ENCODE results near the gene YTHDF1.
"Not testable (repeated sequence)": the region's sequence is repeated elsewhere in the genome, so short reads cannot be mapped to it uniquely, and the experiment has no call there.

The YTHDF1 gene

DNA sequence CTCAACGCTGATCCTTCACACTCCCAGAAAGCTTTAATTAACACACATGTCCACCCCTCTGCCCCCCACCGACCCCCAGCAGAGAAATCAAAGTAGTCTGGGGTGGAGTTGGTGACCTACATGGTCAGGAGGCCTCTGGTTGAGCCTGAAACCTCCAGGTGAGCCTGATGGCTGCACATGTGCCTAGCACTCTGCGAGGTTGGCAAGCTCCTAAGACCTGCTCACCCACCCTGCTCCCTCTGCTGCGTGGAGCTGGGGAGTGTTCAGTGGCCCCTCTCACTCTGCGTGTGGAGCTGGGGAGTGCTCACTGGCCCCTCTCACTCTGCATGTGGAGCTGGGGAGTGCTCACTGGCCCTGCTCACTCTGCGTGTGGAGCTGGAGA is 7.9 kb upstream of the YTHDF1 start:
- DNase-seq (ENCODE audit: low spot score in 2 of 2) (no peak), ATAC-seq (no peak)
- H3K4me1 Mint-ChIP-seq, result peaks cover 6% of the 10 kb centered on the region
- no peaks in the 10 kb centered on the region for H3K9me3 Mint-ChIP-seq
- H3K36me3 Mint-ChIP-seq, result no peaks in the 10 kb centered on the region
- H3K4me3 Mint-ChIP-seq, result no peak overlapping the region
- no peak overlapping the region for H3K27ac Mint-ChIP-seq

DNA sequence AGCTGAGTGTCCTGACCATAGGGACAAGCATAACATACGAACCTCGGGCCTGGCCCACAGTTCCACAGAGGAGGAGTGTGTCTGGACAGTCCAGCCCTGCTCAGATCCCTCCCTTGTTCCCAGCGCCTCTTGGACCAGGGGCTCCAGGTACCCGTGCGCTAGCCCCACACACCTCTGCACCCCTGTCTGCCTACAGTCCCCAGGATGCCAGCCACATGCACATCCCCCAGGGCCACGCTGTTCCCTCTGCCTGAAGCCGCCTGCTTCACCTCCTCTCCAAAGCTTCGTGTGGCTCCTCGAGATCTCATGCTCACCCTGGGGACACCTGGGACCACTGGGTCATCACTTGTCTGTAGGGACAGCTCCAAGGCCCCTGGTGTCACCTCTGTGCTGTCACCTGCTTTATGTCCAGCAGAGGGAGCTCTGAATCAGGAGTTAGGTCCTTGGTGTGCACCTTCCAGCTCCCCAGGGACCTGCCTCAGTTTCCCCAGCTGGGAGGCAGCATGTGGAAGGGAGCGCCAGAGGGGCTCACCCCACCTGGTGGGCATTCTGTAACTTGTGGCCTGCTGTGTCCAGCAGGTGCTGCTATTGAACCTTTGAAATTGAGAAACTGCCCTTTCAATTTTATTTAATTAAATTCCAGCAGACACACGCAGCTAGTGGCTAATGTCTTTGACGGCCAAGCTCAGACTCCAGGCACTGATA is 7.3 kb upstream of the YTHDF1 start:
- DNase-seq (ENCODE audit: low spot score in 2 of 2), result peak; percentile 36 to 74

GRCh38 chr20:63222541-63222940 is 6.6 kb upstream of the YTHDF1 start:
- Mint-ChIP-seq H3K27ac (no peak overlapping the region), H3K4me1 (peaks cover 6% of the 10 kb centered on the region), H3K4me3 (no peak overlapping the region), H3K36me3 (no peaks in the 10 kb centered on the region), H3K9me3 (no peaks in the 10 kb centered on the region)
- ATAC-seq, result no peak
- DNase-seq (ENCODE audit: low spot score in 2 of 2), result no peak

More for the DNA sequence above, 7.3 kb upstream of the YTHDF1 start:
- Mint-ChIP-seq H3K9me3 (no peaks in the 10 kb centered on the region), H3K4me3 (no peak overlapping the region), H3K36me3 (no peaks in the 10 kb centered on the region), H3K4me1 (peaks cover 6% of the 10 kb centered on the region), H3K27ac (no peak overlapping the region)
- ATAC-seq, result peak; percentile 54

DNA sequence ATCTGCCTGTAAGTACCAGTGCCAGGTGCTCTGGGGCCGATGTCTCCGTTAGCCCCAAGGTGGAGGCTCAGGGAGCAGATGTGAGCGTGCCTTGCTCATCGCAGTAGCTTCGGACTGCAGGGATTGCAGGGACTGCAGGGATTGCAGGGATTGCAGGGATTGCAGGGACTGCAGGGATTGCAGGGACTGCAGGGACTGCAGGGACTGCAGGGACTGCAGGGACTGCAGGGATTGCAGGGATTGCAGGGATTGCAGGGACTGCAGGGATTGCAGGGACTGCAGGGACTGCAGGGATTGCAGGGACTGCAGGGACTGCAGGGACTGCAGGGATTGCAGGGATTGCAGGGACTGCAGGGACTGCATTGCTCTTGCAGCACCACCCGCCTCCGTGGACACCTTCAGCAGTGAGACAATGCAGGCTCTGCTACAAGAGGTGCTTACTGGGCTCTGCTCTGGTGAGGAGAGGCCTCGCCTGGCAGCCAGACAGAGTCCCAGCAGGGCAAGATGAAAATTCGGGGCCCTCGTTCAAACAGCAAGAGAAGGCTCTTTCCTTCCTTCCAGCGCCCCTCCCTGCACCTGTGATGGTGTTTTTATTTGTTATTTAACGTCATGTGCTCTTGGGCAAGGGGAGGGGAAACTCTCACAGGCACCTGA is 5.6 kb upstream of the YTHDF1 start:
- H3K4me3 Mint-ChIP-seq; ATAC-seq; H3K36me3 Mint-ChIP-seq; H3K27ac Mint-ChIP-seq; DNase-seq (ENCODE audit: low spot score in 2 of 2); H3K9me3 Mint-ChIP-seq: not testable (repeated sequence)
- H3K4me1 Mint-ChIP-seq, result peaks cover 13% of the 10 kb centered on the region

DNA sequence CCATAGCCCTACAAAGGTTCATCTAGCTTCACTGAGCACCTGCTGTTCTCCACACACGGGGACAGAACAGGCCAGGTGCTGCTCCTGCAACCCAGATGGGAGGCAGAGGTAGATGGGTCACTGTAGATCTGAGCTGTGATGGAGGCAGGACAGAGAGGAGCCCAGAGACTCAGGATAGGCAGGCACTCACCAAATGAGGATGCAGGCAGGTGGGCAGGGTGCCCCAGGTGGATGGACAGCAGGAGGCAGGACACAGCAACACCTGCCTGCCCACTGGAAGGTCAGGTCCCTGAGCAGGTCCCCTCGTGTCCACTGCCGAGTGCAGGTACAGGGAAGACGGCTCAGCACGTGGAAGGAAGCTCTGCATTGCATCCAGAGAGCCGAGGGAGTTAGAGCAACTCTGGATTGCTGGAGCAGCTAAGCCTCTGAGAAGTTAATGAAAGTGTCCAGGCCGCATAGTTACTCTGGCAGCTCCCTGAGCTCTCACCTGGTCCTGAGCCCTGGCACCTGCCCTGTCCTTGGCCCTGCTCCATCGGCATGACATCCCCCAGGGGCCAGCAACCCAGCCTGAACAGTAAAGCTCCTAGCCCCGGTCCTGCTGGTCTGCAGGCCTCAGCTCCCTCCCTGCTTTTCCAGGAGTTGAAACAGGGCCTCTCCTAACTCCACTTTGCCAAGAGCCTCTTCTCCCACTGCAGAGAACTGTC is 4.9 kb upstream of the YTHDF1 start:
- Mint-ChIP-seq H3K36me3 (no peaks in the 10 kb centered on the region), H3K4me1 (peaks cover 13% of the 10 kb centered on the region), H3K9me3 (no peaks in the 10 kb centered on the region), H3K27ac (no peak overlapping the region), H3K4me3 (no peak overlapping the region)
- DNase-seq (ENCODE audit: low spot score in 2 of 2) (no peak), ATAC-seq (no peak)

GRCh38 chr20:63219866-63220521 is 4.1 kb upstream of the YTHDF1 start:
- no peak for ATAC-seq
- no peak for DNase-seq (ENCODE audit: low spot score in 2 of 2)
- Mint-ChIP-seq H3K4me3 (no peak overlapping the region), H3K27ac (no peak overlapping the region), H3K4me1 (peaks cover 18% of the 10 kb centered on the region), H3K9me3 (no peaks in the 10 kb centered on the region), H3K36me3 (peaks cover 5% of the 10 kb centered on the region)

- Mint-ChIP-seq H3K27ac (no peak overlapping the region), H3K36me3 (peaks cover 10% of the 10 kb centered on the region), H3K4me1 (peaks cover 24% of the 10 kb centered on the region)
Measured at GRCh38 chr20:63219447-63219821, 3.5 kb upstream of the YTHDF1 start.

GRCh38 chr20:63218701-63219446 is 2.9 kb upstream of the YTHDF1 start:
- no peak overlapping the region for H3K4me3 Mint-ChIP-seq
- no peak for ATAC-seq
- H3K27ac Mint-ChIP-seq, result no peak overlapping the region
- H3K36me3 Mint-ChIP-seq, result peaks cover 16% of the 10 kb centered on the region
- DNase-seq (ENCODE audit: low spot score in 2 of 2), result no peak
- peaks cover 29% of the 10 kb centered on the region for H3K4me1 Mint-ChIP-seq
- H3K9me3 Mint-ChIP-seq, result no peaks in the 10 kb centered on the region

More at GRCh38 chr20:63219447-63219821, 3.5 kb upstream of the YTHDF1 start:
- ATAC-seq (no peak), DNase-seq (ENCODE audit: low spot score in 2 of 2) (no peak)
- Mint-ChIP-seq H3K9me3 (no peaks in the 10 kb centered on the region), H3K4me3 (no peak overlapping the region)

GRCh38 chr20:63217706-63218105 is 1.8 kb upstream of the YTHDF1 start:
- H3K4me1 Mint-ChIP-seq, result peaks cover 35% of the 10 kb centered on the region
- H3K9me3 Mint-ChIP-seq, result no peaks in the 10 kb centered on the region
- no peak overlapping the region for H3K4me3 Mint-ChIP-seq
- DNase-seq (ENCODE audit: low spot score in 2 of 2), result no peak
- H3K27ac Mint-ChIP-seq, result no peak overlapping the region
- peaks cover 28% of the 10 kb centered on the region for H3K36me3 Mint-ChIP-seq
- no peak for ATAC-seq

- ATAC-seq (no peak), DNase-seq (ENCODE audit: low spot score in 2 of 2) (no peak)
- Mint-ChIP-seq H3K36me3 (peaks cover 35% of the 10 kb centered on the region), H3K9me3 (no peaks in the 10 kb centered on the region), H3K4me3 (peak overlapping the region; percentile 89), H3K4me1 (peaks cover 42% of the 10 kb centered on the region), H3K27ac (peak overlapping the region; percentile 64)
Measured at GRCh38 chr20:63216849-63217471, 1.0 kb upstream of the YTHDF1 start.

DNA sequence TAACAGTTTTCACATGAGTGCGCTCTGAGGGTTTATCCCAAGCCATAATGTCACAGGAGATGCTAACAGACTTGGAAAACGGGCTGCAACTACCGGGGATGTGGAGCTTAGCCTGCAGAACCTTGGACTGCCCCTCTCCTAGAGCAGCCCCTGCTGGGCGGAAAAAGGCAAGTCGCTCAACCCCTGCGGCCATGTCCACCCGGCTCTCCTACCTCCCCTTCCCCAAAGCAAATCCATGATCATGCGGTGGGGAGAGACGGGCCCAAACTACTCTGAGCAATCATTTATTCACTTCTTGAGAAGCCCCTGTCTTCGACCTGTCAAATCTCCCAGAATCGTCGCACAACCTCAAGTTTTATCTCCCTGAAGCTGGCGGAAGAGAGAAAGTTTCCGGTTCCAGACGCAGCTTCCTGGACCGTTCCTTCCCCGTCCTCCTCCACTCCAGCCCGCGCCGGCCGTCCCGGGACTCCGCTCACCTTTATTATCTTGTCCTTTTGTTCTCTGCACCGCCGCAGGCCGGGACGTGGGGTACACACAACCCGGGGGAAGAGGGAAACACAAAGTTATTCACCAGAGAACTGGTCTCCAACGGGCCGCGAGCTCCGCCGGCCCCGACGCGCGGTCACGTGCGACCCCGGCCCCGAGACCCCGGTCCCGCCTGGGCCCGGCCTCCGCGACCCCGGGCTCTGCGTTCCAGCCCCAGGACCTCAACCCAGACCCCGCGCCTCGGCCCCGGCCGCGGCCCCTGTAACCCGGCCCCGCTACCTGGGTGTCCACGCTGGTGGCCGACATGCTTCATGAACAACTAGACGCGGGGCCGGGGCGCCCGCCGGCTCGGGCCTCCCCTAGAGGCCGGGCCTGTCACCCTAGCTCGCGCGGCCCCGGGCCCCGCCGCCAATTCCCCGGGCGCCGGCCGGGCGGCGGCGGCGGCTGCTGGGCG is 560 bp downstream of the YTHDF1 start:
- DNase-seq (ENCODE audit: low spot score in 2 of 2), result no peak
- Mint-ChIP-seq H3K9me3 (no peaks in the 10 kb centered on the region), H3K4me3 (peak overlapping the region; percentile 89), H3K27ac (peak overlapping the region; percentile 92), H3K36me3 (peaks cover 51% of the 10 kb centered on the region), H3K4me1 (peaks cover 54% of the 10 kb centered on the region)
- ATAC-seq, result no peak

- H3K4me1 Mint-ChIP-seq, result peaks cover 60% of the 10 kb centered on the region
- peak overlapping the region; percentile 89 for H3K4me3 Mint-ChIP-seq
- no peak for DNase-seq (ENCODE audit: low spot score in 2 of 2)
- H3K9me3 Mint-ChIP-seq, result no peaks in the 10 kb centered on the region
- H3K27ac Mint-ChIP-seq, result peak overlapping the region; percentile 92
- ATAC-seq, result no peak
- H3K36me3 Mint-ChIP-seq, result peaks cover 60% of the 10 kb centered on the region
Measured at GRCh38 chr20:63214514-63214913, 1.4 kb downstream of the YTHDF1 start.

DNA sequence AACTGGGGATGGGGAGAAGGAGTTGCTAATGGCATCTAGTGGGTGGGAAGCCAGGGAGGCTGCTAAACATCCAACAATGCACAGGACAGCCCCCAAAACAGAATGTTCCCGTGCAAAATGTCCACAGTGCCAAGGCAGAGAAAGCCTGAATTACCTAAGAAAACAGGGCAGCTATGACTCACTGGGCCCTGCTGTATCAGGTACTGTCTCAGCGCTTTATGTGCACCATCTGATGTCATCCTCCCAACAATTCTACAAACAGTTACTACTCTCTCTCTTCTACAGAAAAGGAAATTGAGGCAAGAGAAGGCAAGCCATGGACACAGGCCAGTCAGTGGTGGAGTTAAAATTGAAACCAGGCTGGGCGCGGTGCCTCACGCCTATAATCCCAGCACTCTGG is 3.1 kb downstream of the YTHDF1 start:
- Mint-ChIP-seq H3K9me3 (no peaks in the 10 kb centered on the region), H3K27ac (peak overlapping the region; percentile 82), H3K36me3 (peaks cover 77% of the 10 kb centered on the region), H3K4me3 (no peak overlapping the region), H3K4me1 (peaks cover 68% of the 10 kb centered on the region)
- no peak for ATAC-seq
- no peak for DNase-seq (ENCODE audit: low spot score in 2 of 2)

- H3K4me1 Mint-ChIP-seq, result peaks cover 70% of the 10 kb centered on the region
- ATAC-seq (no peak), DNase-seq (ENCODE audit: low spot score in 2 of 2) (no peak)
- H3K4me3 Mint-ChIP-seq, result no peak overlapping the region
- H3K9me3 Mint-ChIP-seq, result no peaks in the 10 kb centered on the region
- peak overlapping the region; percentile 82 for H3K27ac Mint-ChIP-seq
- peaks cover 81% of the 10 kb centered on the region for H3K36me3 Mint-ChIP-seq
Measured at GRCh38 chr20:63212393-63212730, 3.6 kb downstream of the YTHDF1 start.
